ENCODE measurements around the gene FBXW4.
"Not testable (repeated sequence)": the region's sequence is repeated elsewhere in the genome, so short reads cannot be mapped to it uniquely, and the experiment has no call there.

The FBXW4 gene

DNA sequence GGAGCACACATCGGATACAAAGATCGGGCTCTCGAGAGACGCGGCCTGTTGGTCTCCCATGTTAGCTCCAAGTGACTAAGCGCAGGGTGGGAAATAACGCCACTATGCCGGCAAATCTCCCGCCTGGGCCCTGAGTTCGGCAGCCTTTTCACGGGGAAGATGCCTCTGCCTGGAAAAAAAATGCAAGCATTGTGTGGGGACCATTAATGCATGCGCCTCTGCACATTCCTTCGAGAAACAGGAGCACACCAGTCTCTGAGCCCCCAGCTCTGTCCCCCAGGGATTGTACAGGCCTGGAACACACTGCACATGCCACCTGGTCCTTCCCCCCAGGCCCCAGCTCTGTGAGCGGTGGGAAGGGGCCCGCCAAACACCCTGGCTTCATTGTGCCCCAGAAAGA is 44.1 kb downstream of the FBXW4 start:
- DNase-seq: no peak

DNA sequence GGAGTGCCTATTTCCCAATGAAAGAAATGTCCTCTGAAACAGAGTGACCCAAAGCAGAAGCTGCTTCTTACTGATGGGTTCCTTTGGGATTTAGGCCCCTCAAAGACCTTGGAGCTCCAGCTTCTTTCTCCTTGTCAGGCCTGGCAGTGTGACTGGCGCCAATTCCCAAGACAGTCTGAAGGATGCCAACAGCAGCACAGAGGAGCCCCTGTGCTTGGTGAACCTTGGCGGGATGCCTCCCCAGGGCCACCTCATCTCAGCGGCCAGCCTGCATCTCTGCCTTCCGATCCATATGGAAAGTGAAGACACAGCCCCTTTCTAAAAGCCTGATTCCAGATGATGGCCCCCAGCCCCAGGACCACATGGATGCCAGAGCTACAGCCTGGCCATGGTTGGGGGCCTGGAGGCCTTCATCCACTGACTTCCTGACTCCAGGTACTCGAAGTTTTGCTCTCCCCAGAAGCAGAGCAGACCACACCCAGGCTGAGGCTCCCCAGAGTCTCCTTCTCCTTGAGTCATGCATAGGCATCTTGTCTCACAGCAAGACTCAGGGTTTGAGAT is 45.4 kb downstream of the FBXW4 start:
- no peak for DNase-seq

DNA sequence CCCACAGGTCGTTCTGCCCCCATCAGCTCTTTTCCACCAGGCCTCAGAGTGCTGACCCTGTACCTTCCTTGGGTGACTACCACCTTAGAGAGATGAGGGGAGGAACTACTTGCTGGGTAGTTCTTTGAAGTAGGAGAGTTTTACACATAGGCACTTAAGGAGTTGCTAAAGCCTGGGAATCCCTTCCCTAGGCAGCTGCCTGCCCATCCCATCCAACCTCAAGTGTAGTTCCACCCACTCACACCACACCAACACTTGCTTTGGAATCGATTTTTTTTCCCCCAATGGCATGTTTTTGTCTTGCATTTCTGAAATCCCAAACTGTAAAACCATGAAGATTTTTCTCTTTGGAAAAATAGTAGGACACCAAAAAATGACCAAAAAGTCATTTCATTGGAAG is 47.7 kb downstream of the FBXW4 start:
- no peak for DNase-seq

DNA sequence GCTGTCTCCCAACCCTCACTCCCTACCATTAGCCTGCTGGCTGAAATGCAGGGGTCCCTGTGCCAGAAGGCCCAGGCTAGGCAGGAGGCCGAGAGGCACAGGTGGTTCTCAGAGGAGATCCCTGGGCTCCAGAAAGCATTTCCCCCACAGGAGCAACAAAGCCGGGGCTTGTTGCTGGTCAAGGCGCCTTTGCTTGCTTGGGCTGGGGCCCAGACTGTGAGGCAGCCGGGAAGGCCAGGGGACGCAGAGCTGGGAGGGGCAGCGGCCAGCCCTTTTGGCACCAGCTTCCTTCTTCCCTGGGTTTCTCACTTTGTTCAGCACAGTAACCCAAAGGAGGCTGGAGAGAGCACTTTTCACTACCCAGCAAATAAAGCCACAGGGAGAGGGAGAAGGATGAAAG is 48.6 kb downstream of the FBXW4 start:
- DNase-seq: no peak

DNA sequence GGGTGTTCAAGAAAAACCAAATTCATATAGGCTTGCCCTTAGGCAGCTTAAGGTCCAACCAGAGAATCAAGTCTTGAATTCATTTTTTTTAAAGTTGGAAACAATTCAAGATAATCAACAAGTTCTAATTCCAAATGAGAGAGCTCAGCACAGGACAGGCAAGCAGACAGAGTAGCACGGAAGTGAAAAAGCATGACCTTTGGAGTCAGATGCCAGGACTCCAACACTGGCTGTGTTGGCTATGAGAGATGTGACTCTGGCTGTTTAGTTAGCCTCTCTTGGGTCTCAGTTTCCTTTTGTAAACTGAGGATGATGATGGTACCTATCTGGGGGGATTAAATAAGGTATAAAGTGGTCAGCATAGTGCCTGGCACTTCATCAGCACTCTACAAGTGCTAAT is 49.3 kb downstream of the FBXW4 start:
- no peak for DNase-seq

DNA sequence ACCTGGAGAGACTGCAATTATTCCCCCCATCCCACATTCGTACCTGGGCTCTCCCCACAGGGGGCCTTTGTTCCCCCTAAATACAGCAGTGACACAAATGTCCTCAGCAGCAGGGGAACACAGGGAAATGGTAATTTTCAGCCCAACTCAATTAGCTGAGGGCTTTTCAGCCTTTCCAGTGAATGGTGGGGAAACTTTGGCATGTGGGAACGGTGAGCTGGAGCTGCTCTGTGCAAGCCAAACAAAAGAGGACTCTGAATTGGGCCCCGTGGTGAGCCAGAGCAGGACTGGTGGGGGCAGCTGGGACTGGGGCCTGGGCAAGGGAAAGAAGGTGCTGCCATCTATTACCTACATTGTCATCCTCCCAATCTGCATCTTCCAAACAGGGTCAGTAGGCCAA is 51.0 kb downstream of the FBXW4 start:
- DNase-seq: no peak

DNA sequence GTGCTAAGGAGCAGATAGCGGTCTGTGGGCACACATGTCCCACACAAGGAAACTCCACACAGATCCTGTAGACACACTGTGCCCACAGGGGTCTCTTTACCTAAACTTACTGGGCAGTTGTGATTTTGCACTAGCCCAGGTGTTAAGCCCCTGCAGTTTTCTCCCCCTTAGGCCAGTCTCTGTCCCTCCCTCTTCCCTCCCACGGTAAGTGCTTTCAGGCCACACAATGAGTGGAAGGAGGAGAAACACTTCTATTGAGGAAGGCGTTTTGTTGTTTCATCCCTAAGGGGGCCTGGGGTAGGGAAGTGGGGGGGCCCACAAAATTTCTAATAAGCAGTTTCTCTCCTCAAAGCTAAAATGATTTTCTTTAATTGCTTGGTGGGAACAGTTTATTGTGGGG is 51.4 kb downstream of the FBXW4 start:
- no peak for DNase-seq

DNA sequence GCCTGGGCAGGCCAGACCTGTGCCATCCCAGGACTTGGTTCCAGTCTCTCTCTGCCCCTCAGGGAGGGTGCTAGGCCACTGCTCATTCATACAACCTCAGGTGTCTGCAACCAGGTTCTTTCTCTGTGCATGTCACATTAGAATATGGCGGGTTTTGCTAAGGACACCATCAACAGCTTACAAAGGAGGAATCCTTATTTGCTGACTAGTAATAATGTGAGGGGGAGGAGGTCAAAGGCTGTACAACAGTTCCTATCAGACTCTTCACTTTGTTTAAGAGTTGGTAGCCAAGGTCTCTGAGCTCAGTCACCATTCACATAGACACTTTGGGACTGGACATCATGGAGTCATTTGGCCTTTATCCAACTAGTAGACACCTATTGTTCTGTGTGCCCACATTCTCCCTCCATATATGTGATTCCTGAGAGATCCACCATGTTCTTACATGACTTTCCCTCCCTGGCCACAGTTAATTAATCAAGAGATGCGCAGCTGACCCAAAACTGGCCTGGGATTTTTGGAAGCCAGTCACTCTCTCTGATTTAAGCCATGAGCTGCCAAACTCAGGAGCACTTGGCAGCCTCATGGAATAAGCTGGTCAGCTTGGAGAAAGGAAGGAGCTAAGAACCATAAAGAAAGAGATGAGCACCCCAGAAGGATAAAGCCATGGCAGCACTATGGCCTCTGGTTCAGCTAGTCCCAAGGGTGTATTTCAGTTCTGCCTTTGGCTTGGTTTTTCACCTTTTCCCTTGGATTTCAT is 55.6 kb downstream of the FBXW4 start:
- DNase-seq: no peak

DNA sequence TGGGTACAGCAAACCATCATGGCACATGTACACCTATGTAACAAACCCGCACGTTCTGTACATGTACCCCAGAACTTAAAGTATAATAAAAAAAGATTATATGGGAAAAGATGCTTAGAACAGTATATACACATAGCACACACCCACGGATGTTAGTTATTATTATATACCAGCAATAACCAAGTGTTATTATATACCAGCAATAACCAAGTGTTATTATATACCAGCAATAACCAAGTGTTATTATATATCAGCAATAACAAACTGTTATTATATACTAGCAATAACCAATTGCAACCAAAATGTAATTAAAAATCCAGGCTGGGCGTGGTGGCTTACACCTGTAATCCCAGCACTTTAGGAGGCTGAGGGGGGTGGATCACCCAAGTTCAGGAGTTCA is 61.5 kb downstream of the FBXW4 start:
- not testable (repeated sequence) for DNase-seq

DNA sequence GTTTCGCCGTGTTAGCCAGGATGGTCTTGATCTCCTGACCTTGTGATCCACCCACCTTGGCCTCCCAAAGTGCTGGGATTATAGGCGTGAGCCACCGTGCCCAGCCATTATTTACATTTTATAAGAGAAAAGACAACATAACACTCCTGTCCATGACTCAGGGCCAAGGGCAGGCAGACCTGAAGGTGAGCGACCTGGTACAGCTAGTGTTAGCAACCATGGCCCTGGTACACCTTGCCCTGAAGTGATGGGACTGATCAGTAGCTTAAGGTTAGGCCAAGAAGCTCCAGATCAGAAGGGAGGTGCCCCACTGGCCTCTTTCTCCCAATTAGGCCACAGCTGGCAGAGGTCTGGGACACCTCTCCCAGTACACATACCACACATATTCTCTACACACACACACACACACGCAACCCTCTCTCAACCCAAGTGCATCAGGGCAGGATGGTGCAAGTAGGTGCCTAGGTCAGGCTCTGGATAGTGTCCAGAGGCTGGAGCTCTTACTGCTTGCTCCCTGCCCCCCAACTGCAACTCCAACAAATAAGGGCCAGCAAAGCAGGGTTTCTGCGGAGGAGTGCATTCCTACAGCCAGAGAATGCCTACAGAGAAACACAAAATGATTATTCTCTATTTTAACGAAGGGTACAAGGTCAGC is 63.0 kb downstream of the FBXW4 start:
- no peak for DNase-seq

DNA sequence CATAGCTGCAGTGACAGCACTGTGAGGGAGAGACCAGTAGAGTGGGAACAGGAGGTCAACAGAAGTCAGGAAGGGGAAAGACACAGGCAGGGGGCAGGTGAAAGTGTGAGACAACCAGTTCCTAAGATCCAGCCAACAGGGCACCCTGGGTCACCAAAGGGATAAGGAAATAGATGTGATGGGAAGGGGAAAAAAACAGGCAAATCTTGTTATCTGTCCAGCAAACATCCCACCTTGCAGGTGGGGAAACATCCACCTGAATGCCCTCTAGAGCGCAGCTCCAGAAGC is 64.4 kb downstream of the FBXW4 start:
- no peak for DNase-seq

DNA sequence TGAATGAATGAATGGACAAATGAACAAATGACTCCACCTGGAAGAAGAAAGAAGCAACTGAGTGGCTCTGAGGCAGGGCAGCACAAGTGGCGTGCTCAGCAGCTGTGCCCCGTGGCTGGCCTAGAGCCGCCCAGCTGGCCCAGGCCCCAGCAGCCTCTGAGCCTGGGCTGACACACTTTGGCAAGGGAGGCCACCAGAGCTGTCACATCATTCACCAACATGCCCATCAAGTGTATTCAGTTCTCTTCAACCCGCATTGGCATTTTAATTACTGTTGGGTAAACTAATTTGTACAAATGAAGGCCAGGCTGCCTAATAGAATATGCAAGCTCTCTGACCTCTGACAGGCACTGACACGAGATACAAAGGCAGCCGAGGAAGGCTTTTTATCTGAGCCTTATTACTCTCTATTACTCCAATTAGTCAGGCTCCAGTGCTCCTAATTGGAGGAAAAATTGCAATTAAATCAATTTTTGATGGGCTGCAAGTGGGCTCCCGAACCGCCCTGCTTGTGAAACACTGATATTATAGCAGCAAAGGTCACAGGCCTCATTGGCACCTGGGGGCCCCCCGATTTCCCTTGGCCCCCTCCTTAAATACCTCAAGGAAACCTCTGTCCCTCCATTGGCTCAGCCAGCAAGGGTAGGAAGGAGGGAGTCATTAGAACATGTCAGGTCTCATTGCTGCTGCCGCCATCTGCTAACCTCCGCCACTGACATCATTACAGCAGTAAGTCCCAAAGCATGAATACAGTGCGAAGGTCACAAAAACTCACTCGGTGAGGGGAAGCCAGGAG is 64.9 kb downstream of the FBXW4 start:
- DNase-seq: no peak

DNA sequence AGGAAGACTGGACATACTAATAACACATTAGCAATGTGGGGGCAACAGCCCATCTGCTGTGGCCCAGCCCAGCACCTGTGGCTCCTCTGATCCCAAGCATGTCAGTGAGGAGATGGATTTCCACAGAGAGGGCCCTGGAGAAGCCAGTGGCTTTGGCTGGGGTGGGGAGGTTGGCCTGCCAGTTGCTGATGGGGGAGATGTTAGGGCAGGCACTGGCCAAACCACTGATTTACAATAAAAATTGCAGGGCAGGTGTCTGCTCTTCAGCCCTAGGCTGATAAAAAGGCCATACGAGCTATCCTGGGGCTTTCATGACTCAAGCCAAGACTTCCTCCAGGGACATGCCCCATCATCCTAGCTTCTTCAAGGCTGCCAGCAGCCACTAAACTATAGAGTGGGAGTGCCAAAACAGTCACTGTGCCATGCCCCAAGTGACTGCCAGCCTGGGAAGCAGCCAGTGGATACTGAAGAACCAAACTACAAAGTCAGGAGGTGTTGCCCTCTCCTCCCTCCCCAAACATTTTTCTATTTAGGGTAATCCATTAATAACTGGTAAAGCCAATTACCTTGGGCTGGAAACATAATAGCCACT is 69.1 kb downstream of the FBXW4 start:
- no peak for DNase-seq

DNA sequence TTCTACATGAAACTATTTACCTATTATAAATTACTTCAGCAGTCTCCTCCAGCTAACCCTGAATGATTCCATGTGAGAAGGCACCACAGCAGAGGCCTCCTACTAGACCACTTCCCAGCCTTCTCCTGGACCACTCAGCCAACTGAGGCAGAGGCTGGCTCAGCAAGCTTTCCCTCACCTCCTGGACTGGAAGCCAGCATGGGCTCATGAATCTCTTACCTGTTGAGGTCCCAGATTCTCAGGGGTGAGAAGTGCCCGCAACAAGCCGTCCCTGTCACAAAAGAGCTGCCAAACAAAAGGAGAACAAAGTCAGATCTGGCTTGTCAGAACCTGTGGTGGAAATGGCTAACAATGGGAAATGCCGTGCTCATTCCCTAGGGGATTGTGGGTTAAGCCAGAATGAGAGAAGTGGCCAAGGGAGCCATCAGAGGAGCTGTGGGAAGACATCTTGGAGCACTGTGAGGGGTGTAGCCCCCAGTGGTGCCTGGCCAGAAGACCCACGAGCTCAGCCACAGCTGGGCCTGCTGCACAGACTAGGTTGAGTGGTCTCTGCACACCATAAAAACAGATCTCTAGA is 70.4 kb downstream of the FBXW4 start:
- DNase-seq: no peak

DNA sequence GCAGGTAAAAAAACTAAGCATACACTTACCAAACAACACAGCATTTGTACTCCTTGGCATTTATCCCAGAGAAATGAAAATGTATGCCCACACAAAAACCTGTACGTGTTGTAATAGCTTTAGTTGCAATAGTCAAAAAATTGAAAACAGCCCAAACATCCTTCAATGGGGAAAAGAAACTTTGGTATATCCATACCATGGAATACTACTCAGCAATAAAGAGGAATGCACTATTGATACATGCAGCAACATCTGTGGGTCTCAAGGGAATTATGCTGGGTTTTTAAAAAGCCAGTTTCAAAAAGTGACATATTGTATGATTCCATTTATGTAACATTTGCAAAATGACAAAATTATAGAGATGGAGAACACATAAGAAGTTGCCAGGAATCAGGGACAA is 71.4 kb downstream of the FBXW4 start:
- DNase-seq: no peak

DNA sequence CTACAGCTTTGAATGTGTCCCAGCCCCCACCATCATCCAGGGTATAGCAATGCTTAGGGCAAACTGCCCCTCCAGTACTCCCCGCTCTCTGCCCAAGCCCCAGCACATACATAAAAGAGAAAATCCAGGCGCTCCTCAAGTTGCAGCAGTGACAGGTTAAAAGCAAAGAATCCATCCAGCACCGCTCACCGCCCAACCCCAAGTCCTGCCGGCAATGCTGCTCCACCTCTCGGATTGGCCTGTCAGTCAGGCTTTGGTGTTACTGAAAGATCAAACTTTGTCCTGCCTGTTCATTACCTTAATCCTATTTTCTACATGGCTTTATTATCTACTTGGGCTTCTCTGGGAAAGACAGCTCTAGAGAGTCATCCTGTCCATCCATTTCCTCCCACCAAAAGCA is 75.0 kb downstream of the FBXW4 start:
- no peak for DNase-seq

DNA sequence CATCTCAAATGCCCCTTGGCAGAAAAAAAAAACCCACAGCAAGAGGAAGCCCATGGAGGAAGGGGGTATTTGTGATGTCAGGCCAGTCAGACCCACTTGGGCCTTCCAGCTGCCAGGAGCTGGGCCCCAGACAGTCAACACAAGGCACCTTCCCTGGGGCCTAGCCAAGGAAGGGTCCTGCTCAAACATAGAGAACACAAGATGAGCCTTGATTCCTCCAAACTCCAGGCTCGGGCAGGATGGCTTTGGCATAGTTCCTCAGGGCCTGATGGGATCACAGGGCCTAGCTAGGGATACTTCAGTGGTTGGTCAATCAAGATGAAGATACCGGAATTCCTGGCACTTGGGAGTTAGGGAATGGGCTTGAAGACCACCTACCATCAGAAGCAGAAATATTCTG is 76.1 kb downstream of the FBXW4 start:
- no peak for DNase-seq

DNA sequence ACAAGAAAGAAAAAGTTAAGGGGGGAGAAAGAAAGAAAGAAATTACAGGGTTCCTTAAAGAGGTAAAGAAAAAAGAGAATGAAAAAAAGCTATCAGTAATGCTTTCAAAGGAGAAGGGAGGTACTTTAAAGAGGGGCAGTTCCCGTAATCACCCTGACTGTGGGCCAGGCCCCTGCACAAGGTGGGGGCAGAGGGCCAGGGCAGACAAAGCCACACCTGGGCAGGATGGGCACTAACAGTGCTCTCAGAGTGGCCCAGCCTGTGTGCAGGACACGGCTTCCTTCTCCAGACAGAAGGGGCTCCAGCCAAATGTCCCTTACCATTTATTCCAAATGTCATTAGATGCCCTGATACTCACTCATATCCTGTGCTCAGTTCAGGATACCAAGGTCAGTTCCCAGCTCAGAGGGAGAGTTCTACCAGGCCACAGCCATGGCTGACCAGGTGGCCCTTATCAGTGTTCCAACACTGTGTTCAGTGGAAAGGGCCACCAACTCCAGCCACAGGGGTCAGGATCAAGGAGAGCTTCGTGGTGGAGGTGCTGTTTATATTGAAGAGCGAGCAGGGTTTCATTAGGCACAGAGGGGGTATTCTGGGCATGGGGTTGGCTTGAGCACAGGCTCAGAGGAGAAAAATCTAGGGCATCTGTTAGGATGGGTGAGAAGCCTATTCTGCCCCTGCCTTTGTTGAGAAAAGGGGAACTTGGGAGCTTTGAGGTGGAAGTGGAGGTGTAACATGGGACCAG is 77.0 kb downstream of the FBXW4 start:
- DNase-seq: no peak

DNA sequence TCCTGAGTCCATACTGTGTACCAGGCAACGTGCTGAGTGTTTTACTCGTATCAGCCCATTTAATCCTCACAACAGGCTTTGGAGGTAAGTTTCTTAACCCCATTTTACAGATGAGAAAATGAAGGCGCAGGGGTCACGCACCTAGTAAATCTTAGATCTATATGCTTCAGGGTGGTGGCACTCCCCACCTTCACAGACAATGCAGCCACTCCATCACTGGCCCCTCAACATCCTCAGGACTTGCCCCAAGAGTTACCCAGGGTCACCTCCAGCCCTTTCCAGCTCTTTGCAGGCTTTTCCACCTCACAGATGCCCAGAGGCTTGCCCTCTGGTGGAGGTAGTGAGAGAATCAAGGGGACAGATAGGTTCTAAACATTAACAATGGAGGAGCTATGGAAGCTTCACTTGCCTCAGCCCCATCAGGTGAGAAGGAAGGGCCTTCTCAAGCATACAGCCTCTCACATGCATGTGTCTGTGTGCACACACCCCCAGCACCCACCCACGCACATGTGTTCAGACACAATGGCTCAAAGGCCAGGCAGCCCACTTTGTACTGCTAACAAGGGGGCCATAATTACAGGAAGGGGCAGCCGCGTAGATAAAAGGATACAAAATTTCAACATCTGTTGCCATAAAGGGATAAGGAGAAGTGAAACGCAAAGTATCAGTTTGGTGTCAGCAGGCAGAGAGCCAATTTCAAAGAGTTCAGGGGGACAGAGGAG is 77.7 kb downstream of the FBXW4 start:
- DNase-seq: no peak

DNA sequence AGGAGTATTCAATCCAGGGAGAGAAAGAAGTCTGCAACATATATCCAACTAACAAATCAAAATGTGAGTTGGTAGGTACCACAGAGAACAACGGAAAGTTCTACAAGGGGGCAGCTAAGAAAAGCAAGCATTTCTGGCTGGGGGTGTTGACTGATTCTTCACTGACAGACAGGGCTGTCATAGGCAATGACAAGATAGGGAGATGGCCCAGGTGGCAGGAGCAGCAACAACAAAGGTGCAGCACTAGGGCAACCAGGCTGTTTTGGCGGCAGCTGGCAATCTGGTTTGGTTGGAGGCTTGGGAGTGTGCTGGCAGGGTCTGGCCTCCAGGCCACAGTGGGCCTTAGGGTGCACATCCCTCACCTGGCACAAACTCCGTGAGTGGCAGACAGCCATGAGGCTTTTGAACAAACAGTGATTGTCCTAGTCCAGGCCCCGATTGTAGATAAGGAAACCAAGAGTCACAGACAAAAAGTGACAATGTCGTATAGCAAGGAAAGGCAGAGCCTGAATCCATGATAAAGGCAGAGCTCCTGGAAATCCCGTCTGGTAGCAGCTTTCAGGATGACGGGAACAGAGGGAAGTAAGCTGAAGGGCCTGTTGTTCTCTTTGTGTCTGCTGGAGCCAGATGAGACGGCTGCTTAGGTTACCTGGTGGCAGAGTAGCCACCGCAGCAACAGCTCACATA is 78.4 kb downstream of the FBXW4 start:
- DNase-seq: no peak

DNA sequence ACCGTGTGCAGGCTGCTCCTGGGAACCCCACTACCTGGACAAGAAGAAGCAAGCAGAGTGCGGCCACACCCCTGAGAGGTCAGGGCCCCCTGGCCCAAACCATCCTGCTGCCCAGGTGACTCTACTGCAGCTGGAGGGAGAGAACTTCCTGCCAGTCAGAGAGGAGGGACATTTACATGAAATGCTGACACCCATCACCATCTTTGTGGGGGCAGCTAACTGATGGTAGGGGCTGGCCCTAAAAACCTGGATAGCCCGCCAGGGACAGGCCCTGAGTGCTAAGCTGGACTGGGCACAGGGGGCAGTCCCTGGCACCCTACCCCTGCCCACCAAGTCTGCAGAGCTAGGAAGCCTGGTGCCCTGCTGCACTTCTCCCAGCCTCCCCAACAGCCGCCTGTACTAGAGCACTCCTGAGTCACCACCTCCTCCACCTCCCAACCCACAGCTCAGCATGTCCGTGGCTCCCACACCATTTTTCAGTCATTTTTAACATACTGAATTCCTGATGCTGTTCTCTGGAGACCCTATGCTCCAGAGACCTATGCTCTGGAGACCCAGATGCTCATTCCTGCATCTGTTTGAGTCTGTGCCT is 79.3 kb downstream of the FBXW4 start:
- no peak for DNase-seq
